HG02981 (cell line): ENCODE measurements around the gene SIRPD.
"Not testable (repeated sequence)": the region's sequence is repeated elsewhere in the genome, so short reads cannot be mapped to it uniquely, and the experiment has no call there.

Experiments used
- ATAC-seq: cut with Tn5 transposase; IDR thresholded peaks from one replicate; pipeline ENCODE4 v1.9.1; 2021; ENCODE audit warnings: mild to moderate bottlenecking, moderate library complexity; ENCODE audit not compliant: unreplicated experiment

SIRPD gene

DNA sequence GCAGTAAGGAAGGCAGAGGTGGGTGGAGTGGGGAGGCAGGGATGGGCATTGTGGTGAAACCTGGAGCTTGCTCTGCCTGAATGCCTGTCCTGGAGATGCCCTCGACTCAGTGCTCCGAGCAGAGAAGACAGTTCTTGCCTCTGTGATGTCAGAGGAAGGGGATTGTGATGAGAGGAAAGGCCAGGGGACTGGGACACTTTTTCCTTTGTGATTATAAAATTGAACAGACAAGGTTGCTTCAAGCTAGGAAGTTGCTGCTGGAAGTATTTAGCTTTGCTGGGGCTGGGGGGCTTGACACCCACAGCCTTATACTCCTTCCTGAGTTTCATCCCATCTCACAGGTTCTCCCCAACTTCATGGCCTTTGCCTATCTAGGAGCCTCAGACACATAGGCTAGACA lies at the start of gene SIRPD:
SIRPD (minus strand) TSS at position 101 of the 400 bp plus-strand sequence; CDS start at position 49, 52 bp downstream.
- no peak for ATAC-seq

DNA sequence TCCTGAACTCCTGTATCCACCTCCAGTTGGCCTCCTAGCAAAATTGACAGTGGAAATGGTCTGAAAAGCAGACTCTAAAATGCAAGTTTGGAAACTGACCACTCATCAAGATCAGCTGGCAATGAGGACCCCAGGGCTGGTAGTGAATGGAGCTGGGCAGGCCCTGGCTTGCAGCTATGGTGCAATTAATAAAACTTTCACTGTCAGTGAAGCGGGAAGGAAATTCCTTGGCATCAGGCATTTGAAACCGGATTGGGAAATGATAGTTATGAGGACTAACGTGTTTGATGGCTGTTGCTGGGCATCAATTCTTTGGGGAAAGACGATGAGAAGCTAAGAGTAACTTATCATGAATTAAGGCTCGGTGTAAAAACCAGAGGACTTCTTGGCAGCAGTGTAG lies 43.2 kb upstream of the SIRPD start:
- ATAC-seq, result no peak

DNA sequence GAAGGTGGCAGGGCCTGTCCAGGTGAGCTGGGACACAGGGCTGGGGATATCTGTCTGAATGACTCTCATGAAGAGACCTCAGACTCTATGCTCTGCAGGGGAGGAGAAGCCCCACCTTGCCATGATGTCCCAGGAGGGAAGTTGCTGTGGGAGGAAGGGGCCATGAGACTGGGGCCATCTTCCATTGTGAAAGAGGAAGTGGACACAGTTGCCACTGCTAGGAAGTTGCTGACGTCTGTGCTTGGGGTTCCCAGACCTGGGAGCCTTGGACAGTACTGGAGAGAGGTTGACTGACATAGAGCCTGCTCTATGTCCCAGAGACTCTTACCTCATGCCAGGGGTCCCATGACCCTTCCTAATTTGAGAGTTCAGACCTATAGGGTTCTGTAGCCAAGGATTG lies 37.8 kb upstream of the SIRPD start:
- ATAC-seq, result no peak

DNA sequence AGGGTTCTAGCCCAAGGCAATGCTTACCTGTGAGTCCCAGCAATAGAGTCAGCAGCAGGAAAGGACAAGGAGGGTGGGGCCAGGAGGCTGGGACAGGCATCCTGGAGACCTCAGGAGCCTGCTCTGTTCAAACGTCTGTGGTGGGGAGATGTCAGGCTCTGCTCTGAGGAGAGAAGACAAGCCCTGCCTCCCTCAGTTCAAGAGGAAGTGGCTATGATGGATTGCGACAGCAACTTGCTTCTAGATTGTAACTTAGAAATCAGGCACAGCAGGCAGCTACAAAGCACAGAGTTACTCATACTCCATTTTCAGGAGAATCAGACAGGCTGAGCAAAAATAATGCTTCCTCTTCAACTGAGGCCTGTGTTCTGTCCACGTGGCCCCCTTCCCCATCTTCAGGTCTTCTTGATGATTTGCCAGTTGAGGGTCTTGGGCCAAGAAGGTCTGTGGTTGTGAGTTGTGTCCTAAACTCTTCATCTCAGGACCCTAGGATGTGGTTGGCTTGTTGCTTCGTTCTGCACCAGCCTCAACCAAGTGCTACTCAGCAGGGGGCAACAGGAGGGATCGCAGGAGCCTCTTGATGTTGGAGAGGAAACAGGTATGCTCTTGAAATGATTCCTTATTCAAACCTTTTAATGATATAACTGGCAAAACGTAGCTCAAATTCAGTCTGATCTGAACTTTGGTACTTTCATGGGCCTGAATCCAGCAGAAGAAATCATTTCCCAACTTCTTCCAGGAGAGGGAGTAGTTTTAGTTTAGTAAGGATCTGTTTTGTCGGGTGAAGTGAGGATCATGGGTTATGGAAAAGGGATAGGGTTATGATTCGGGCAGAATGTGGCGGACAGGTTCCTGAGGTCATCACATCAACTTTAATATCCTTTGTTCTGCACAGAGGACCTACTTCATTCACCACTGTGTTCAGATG lies 31.3 kb upstream of the SIRPD start:
- no peak for ATAC-seq

DNA sequence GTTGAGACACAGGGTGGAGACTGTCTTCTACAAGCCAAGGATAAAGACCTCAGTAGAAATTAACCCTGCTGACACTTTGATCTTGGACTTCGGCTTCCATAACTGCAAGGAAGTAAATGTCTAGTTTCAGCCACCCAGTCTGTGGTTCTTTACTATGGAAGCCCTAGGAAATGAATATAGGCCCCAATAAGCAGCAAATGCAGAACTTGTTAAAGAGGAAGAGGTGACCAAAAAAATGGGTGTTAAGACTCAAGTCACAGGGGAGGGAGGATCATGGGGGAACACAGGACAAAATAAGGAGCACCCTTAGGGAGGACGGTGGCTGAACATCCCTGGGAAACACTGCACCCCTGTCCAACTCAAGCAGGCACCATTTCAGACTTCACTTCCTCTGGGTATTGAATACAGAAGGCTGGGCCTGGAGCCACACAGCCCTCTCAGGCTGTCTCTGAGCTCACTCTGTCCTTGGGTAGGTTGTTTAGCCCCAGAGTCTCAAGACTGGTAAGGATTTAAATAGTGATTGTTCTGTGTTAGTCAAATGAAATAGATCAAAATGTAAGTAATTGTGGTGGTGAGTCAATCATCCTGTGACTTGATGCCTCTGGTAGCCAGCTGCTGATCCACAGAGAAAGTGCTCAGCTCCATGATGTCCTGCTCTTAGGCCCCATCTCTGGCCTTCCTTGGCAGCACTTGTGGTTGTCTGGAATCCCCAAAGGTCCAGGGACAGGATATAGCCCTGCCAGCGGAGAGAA lies 30.5 kb upstream of the SIRPD start:
- no peak for ATAC-seq

DNA sequence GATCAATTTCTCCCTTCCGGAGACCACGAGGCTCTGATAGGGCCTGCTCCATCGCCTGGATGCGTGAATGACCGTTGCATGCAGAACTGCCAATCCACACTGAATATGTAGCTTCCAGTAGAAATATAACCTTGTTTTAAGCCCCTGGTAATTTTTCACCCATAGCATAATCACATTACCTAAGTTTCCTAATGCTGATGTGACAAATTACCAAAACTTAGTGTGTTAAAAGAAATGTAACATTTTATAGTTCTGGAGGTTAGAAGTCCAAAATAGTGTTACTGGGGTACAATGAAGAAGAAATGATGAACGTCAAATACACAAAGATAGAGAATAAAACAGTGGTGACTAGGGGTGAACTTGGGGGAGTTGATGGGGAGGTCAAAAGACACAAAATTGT lies 22.0 kb upstream of the SIRPD start:
- ATAC-seq, result no peak

DNA sequence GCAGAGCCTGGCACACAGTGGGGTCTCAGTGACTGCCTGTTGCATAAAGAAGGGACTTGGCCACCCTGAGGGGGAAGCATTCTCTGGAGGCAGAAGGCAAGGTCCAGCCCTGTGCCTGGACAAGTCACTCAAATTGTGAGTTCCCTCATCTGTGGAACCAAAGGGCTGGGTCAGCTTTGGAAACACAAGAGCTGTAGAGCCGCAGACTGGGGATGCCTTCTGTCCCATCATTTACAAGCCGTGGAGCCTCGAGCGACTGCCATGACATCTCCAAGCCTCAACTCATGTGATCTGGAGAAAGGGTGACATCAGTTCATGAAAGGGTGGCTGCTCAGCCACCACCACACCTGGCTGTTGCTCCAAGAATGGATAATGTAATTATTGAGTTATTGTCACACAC lies 20.4 kb upstream of the SIRPD start:
- ATAC-seq, result no peak

DNA sequence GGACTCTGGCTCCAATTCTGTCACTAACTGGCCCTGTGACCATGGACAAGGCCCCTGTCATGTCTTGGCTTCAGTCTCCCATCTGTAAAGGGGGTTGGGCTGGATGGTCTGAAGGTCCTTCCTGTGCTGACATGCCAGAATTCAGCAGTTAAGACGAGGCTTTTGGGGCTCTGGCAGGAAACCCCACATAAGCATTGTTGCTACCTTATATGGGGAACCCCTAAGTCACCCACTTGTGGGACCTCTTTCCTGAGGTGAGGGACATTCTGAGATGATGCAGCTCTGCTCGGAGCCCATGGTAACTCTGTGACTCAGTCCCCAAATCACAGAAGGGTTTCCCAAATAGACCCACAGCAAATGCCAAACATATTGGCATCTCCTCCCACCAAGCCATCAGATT lies 19.8 kb upstream of the SIRPD start:
- ATAC-seq, result not testable (repeated sequence)

DNA sequence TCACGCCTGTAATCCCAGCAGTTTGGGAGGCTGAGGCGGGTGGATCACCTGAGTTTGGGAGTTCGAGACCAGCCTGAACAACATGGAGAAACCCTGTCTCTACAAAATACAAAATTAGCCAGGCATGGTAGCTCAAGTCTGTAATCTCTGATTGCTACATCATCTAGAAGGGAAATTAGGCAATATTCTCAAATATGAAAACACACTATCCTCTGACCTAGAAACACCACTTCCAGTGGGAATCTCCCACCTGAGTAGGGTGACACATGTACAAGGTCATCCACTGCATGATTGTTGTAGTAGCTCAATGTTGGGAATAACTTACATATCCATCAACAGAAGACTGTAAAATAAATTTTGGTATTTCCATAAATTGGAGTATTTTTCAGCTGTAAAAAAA lies 19.1 kb upstream of the SIRPD start:
- no peak for ATAC-seq

DNA sequence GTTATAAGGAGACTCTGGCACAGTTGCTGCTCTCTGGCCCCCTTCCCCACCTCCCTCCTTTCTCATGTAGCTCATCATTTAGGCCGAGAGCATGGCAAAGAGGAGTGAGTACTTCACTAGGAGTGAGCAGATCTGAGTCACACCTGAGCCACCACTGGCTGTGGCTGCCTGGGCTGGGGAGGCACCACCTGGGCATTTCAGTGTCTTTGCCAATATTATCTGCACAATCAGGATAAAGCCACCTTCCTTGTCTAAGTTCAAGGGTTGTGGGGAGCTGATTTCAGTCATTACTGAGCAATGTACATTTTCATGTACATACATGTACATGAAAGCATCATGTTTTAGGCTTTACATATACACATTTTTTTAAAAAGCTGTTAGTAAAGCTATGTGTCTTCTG lies 18.5 kb upstream of the SIRPD start:
- ATAC-seq, result not testable (repeated sequence)

DNA sequence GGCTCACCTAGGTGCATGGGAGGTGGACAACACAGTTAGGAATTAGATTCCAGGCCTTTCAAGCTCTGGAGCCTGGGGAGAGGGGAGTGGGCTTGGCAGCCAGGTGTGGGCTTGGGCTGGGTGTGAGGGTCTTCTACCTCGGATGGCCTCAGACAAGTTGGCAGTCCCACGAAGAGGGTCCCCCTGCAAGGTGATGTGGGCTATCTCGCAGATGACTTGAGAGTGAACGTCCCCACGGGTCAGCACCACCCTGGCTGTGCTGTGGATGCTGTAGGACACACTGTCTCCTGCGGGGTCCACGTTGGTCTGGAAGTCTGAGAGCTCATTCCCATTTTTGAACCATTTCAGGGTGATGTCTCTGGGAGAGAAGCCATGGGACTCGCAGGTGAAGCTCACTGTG lies 14.1 kb upstream of the SIRPD start:
- not testable (repeated sequence) for ATAC-seq

DNA sequence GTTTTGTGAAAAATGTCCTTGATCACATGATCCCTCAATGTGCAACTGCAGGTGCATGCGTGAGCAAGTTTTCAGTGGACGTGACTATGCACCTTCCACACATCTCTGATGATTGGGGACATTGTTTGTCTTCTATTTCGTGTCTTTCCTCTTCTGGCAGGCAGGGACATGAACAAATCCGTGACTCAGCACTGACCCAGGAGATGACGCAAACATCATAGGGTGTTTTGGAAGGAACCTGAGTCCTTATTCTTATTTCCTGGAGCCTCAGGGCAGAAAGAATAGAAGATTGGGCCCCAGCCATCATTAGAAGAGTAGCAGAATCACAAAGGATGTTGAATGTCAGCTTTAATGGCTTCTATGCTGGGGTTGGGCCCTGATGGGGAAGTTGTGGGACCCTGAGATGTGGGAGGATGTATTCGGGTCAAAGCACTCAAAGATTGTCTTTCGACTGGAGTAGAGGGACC lies 11.9 kb upstream of the SIRPD start:
- ATAC-seq, result no peak

DNA sequence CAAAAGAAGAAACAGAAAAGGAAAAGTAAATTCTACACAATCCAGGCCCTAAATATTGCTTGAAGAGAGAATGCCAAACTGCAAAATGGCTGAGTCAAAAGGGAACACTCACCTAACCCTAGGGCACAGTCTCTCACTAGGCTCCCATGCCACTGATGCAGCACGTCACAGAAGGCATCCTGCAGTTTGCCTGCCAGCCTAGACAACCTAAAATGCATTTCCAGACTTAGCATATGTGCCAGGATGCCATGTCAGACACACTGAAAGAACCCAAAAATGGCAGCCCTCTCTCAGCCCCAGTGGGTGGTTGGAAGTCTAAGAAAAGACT lies 10.6 kb upstream of the SIRPD start:
- ATAC-seq, result no peak

DNA sequence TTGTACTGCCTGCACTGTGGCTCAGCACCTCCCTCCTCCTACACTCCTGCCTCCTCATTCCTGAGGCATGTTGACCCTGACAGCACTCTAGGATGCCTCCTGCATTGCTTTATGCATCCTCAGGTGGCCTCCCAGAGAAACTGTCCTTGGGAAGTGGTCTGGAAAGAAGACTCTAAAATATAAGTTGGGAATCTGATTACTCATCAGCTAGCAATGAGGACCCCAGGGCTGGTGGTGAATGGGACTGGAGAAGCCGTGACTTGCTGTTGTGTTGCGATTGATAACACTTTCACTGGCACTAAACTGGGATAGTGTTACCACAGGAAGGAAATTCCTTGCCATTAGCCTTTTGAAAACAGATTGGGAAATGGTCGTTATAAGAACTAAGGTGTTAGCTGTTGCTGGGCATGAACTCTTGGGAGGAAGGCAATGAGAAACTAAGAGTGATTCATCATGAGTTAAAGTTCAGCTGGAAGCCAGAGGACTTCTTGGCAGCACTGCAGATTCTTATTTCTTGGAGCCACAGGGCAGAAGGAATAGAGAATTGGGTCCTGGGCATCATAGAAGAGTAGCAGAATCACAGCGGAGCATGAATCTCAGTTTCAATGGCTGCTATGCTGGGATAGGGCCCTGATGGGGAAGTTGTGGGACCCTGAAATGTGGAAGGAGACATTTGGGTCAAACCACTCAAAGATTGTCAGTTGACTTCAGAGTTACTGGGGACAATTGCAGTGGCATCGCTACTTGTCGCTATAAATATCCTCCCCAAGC lies 10.1 kb upstream of the SIRPD start:
- no peak for ATAC-seq

DNA sequence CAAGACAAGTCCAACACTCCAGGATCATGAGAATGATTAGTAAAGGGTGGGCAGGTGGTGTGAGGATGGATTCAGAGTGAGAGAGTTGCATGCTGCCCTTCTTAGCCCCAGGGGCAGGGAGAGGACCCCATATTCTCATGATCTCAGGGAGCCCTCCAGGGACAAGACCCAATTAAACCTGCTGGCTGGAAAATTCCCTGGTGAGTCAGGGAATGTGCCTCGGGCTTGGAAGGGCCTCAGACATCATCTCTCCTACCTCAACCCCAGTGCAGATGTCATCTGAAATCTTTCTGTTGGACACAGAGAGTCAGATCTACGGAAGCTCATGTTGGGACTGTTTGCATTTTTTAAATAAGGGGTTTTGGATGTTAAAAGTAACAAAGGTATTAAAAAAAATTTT lies 9.2 kb upstream of the SIRPD start:
- no peak for ATAC-seq

DNA sequence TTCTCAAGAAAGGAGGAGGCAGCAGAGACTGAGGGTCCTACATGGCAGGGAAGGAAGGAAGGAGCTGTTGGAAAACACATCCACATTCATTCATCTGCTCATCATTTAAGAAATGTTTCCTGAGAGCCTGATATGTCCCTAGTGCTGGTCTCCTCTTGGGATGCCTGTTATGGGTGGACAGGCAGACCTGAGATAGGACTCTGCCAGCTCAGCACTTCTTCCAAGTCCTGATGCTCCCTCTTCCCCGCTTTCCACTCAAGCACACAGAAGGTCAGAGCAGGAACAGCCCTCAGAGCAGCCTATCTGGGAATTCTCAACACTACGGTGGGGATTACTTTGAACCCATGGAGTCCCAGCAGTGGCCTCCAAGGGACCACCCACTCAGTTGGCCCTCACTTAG lies 8.0 kb upstream of the SIRPD start:
- no peak for ATAC-seq

DNA sequence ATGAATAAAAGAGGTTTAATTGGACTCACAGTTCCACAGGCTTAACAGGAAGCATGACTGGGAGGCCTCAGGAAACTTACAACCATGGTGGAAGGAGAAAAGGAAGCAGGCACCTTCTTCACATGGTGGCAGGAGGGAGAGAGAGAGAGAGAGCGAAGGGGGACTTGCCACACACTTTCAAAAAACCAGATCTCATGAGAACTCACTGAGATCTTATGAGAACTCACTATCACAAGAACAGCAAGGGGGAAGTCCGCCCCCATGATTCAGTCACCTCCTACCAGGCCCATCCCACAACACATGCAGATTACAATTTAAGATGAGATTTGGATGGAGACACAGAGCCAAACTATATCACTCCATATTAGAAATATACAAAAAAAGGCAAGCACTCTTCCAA lies 6.1 kb upstream of the SIRPD start:
- no peak for ATAC-seq

DNA sequence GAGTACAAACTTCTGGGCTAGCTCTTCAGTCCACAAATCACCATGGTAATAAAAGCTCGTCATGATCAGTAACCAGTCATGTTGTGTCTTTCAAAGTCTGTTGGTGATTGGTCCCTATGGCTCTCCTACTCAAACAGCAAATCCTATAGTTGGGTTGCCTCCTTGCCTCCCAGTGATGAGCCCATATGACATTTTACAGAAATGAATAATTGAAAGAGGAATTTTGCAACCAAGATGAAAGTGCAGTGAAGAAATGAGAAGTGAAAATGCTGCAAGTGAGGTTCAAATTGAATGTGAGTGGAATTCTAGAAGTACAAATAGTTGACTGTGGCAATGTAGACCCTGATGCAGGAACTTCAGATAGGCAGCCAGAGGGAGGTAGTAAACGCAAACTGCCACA lies 5.1 kb upstream of the SIRPD start:
- no peak for ATAC-seq

DNA sequence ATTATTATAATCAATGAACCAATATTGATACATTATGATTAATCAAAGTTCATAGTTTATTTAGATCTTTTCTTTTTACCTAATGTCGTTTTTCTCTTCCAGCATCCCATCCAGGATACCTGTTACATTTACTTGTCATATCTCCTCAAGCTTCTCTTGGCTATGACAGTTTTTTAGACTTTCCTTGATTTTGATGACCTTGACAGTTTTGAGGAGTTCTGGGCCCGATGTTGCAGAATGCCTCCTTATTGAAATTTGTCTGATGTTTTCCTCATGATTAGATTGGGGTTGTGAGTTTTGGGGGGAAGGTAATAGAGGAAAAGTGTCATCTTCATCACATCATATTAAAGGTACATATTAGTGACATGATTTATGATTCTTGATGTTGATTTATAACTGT lies 3.8 kb upstream of the SIRPD start:
- ATAC-seq, result no peak

DNA sequence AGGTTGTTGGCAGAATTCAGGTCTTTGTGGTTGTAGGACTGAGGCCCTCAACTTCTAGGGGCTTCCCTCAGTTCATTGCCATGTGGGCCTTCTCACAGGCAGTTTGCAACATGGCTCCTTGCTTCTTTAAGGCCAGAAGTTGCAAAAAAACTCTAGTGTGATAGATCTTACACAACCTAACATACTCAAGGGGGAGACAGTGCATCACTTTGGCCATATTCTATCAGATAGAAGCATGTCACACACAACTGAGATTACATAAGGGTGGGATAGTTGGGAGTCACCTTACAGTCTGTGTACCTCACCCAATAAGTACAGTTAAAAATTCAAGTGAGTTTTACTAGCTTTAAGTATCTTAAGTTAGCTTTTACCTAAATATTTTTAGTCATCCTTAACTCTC lies 1.6 kb downstream of the SIRPD start:
- no peak for ATAC-seq

DNA sequence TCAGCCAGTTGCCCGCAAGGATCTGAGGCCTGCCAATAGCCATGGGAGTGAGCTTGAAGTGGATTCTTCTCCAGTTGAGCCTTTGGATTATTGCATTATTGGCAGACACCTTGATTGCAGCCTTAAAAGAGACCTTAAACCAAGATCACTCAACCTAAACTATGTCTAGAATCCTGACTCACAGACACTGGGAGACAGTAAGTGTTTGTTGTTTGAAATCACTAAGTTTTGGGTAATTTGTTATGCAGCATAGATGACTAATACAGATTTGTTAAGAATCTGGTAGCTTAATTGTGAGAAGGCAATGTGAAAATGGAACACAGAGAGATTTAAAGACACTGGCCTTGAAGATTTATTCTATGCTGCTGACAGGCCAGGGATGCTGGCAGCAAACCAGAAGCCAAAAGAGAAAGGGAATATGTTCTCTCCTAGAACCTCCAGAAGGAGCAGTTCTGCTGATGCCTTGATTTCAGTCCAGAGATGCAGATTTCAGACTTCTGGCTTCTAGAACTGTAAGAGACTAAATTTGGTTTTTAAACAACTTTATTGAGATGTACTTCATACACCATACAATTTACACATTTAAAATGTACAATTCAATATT lies 17.6 kb downstream of the SIRPD start:
- ATAC-seq, result no peak
